Measurements from ENCODE around the gene CHRDL2. TPM values are rescaled to one million over a fixed set of nuclear protein-coding genes. Genes with fewer than 3 reads are reported as not detected.
A peak's percentile ranks its signal among the peaks of the same experiment; 100 is the strongest.

The CHRDL2 gene
- total RNA-seq, 1 experiment from 2014 or later: 0.39 TPM

GRCh38 chr11:74670171-74670570 is 61.1 kb downstream of the CHRDL2 start:
- no peak overlapping the region for H2AK5ac ChIP-seq (ENCODE audit: insufficient read length, low read length)
- no peaks in the 10 kb centered on the region for H3K79me1 ChIP-seq (ENCODE audit: insufficient read depth, low read depth, low read length, poor library complexity, severe bottlenecking)
- H4K5ac ChIP-seq (ENCODE audit: insufficient read length, low read depth, low read length): no peak overlapping the region
- no peaks in the 10 kb centered on the region for H3K79me2 ChIP-seq (ENCODE audit: insufficient read depth, low read length)
- H3K9me3 ChIP-seq (ENCODE audit: control insufficient read depth, low read depth, low read length): no peaks in the 10 kb centered on the region
- no peak overlapping the region for H3K4me3 Mint-ChIP-seq
- H2BK5ac ChIP-seq (ENCODE audit: insufficient read length, low read length): no peak overlapping the region
- no peak overlapping the region for H3T11ph ChIP-seq (ENCODE audit: low read length)
- H3K9me3 Mint-ChIP-seq: peaks cover 7 to 9% of the 10 kb centered on the region in 2 experiments; a peak in 3 of 5 replicates
- H3K4me1 Mint-ChIP-seq: peaks cover 8 to 13% of the 10 kb centered on the region in 2 experiments
- H2AFZ ChIP-seq (ENCODE audit: low read length): no peak overlapping the region
- no peak overlapping the region for H4K91ac ChIP-seq (ENCODE audit: insufficient read length, low read depth, low read length)
- no peaks in the 10 kb centered on the region for H3K27me3 Mint-ChIP-seq (ENCODE audit: low read depth)
- no peak overlapping the region for H3K9ac ChIP-seq (ENCODE audit: extremely low read depth, insufficient read length, low read length)
- no peak overlapping the region for H4K8ac ChIP-seq (replicated peaks; ENCODE audit: insufficient read length, low read depth, low read length)
- H2BK12ac ChIP-seq (ENCODE audit: insufficient read length, low read depth, low read length): no peak overlapping the region
- H3K27ac ChIP-seq (ENCODE audit: insufficient read length, low read depth, low read length): no peak overlapping the region
- no peak overlapping the region; the same call in 1 of the 2 replicates for H3K14ac ChIP-seq (ENCODE audit: insufficient read depth, low read length)
- H3K4me2 ChIP-seq (ENCODE audit: insufficient read depth, insufficient read length, low read length): no peak overlapping the region
- no peak overlapping the region for H3K23ac ChIP-seq (ENCODE audit: insufficient read length, low read depth, low read length)
- H2BK120ac ChIP-seq (ENCODE audit: low read depth, low read length, poor library complexity, severe bottlenecking): no peak overlapping the region
- H2BK15ac ChIP-seq (ENCODE audit: low read depth, low read length): no peak overlapping the region
- H3K56ac ChIP-seq (ENCODE audit: insufficient read length, low read depth, low read length): no peak overlapping the region
- no peak for DNase-seq
- H3K4me1 ChIP-seq (ENCODE audit: insufficient read depth, low read length): no peaks in the 10 kb centered on the region
- TF ChIP-seq CTCF (conservative IDR thresholded peaks at IDR 0.05): no peak
- no peaks in the 10 kb centered on the region for H3K27me3 ChIP-seq (ENCODE audit: insufficient read depth, low read length)
- no peaks in the 10 kb centered on the region for H4K20me1 ChIP-seq (ENCODE audit: control insufficient read depth, insufficient read depth, insufficient read length)
- H3K27ac Mint-ChIP-seq: peak overlapping the region in 2 of 3 experiments; percentile 44 to 88; a peak in 3 of 7 replicates
- H3K4ac ChIP-seq (ENCODE audit: low read depth, low read length): no peak overlapping the region
- no peaks in the 10 kb centered on the region for H3K23me2 ChIP-seq (ENCODE audit: insufficient read length, low read depth, low read length, poor library complexity, severe bottlenecking)
- H2BK20ac ChIP-seq (ENCODE audit: low read depth, low read length, poor library complexity, severe bottlenecking): no peak overlapping the region
- H3K18ac ChIP-seq (ENCODE audit: insufficient read length, low read depth, low read length): no peak overlapping the region
- WGBS (ENCODE audit: extremely low coverage, insufficient read length, low lambda C conversion rate): no CpG with 5 or more reads among the region's 7 CpGs
- peaks cover 0 to 5% (median 5%) of the 10 kb centered on the region in 3 experiments; a peak in 5 of 7 replicates for H3K36me3 Mint-ChIP-seq (ENCODE audit: insufficient read depth in 1 of 3, low read depth in 3 of 3)
